HCT116 (cell line): ENCODE results near the gene DHRS13. TPM values are rescaled to one million over a fixed set of nuclear protein-coding genes. Genes with fewer than 3 reads are reported as not detected.

Source experiments
- ATAC-seq: fragments of 200-7000 bp; cut with Tn5 transposase; 2 replicates; pipeline ENCODE4 v1.9.1; 2020; ENCODE audit warnings: mild to moderate bottlenecking, moderate library complexity
- BruUV-seq: library from RNA; stranded (reverse); fragments of 400-500 nt; replicated peaks from 2 replicates; lab custom pipeline; 2021; lab: Mats Ljungman, UMichigan
- CTCF ChIA-PET: fragments of 300-600 bp; sonication (Branson Sonifier 250); formaldehyde crosslinking; loops from one replicate; lab custom pipeline; 2021; ENCODE audit warnings: antibody characterized with exemption; lab: Charles Lee
- POLR2A ChIA-PET: fragments of 300-600, 350-600 bp; sonication (Branson Sonifier 250); formaldehyde crosslinking; loops from one replicate; lab custom pipeline; 2021; ENCODE audit warnings: antibody characterized with exemption; lab: Charles Lee
- RAD21 ChIA-PET, 2 experiments: fragments of 300-600 bp; sonication (Branson Sonifier 250); formaldehyde crosslinking; loops; one replicate each; lab custom pipeline; 2023; ENCODE audit warnings: low total read pairs in 2 of 2; ENCODE audit not compliant: uncharacterized antibody in 2 of 2, unreplicated experiment in 2 of 2, low non-redundant PET in 1 of 2; lab: Charles Lee
- DNase-seq: peaks from one replicate; pipeline ENCODE4 v3.0.0-alpha.2; 2010; ENCODE audit warnings: low read depth, low spot score
- H2AFZ ChIP-seq: fragments of 200-600 bp; shearing (Covaris generic), sonication (generic); 2 replicates; pipeline ENCODE4 v1.6.1; 2017; ENCODE audit warnings: low read depth, mixed run types, mixed read lengths, antibody characterized with exemption, low read length; ENCODE audit not compliant: poor library complexity, severe bottlenecking
- H3K27ac ChIP-seq: 2 replicates; pipeline ENCODE4 v1.5.1; 2012; ENCODE audit warnings: low read depth, low read length
- H3K27me3 ChIP-seq: fragments of 200-600 bp; sonication (generic); 2 replicates; pipeline ENCODE4 v1.6.1; 2016; ENCODE audit warnings: mixed run types, low read length, mixed read lengths; ENCODE audit not compliant: insufficient read depth
- H3K36me3 ChIP-seq, 2 experiments: fragments of 200-500 bp in 1 of 2; fragments of 200-600 bp in 1 of 2; sonication (Bioruptor generic) in 1 of 2; sonication (generic) in 1 of 2; 2 replicates each; pipeline versions ENCODE4 v1.5.1 to v1.6.1; 2014 to 2016; ENCODE audit warnings: low read length in 2 of 2, inconsistent platforms in 1 of 2, mixed read lengths in 1 of 2, mixed run types in 1 of 2; ENCODE audit not compliant: insufficient read depth in 2 of 2, control insufficient read depth in 1 of 2
- H3K4me1 ChIP-seq, 2 experiments: fragments of 200-600 bp in 1 of 2; sonication (generic) in 1 of 2; 2 replicates each; pipeline versions ENCODE4 v1.5.1 to v1.6.1; 2012 to 2017; ENCODE audit warnings: low read length in 2 of 2, inconsistent platforms in 1 of 2, mild to moderate bottlenecking in 1 of 2, mixed read lengths in 1 of 2, mixed run types in 1 of 2, moderate library complexity in 1 of 2; ENCODE audit not compliant: insufficient read depth in 2 of 2, control insufficient read depth in 1 of 2
- H3K4me2 ChIP-seq: fragments of 200-600 bp; sonication (generic); 2 replicates; pipeline ENCODE4 v1.6.1; 2017; ENCODE audit warnings: mixed run types, low read length, mixed read lengths
- H3K4me3 ChIP-seq, 2 experiments: fragments of 200-600 bp in 1 of 2; sonication (generic) in 1 of 2; replicated peaks in 1 of 2; 2 replicates each; pipeline ENCODE4 v1.5.1; 2011 to 2016; ENCODE audit warnings: low read length in 2 of 2, control low read depth in 1 of 2, low read depth in 1 of 2, mild to moderate bottlenecking in 1 of 2, mixed read lengths in 1 of 2, mixed run types in 1 of 2
- H3K79me2 ChIP-seq: fragments of 200-600 bp; sonication (generic); 2 replicates; pipeline ENCODE4 v1.6.1; 2017; ENCODE audit warnings: mild to moderate bottlenecking, mixed run types, low read length, moderate library complexity, mixed read lengths; ENCODE audit not compliant: insufficient read depth
- H3K9ac ChIP-seq: fragments of 200-600 bp; sonication (generic); 2 replicates; pipeline ENCODE4 v1.6.1; 2016; ENCODE audit warnings: low read length, mixed read lengths
- H3K9me2 ChIP-seq: fragments of 200-600 bp; sonication (generic), shearing (Covaris generic); 2 replicates; pipeline ENCODE4 v1.6.1; 2017; ENCODE audit warnings: mixed run types, mild to moderate bottlenecking, moderate library complexity; ENCODE audit not compliant: insufficient read depth
- H3K9me3 ChIP-seq, 2 experiments: fragments of 200-500 bp in 1 of 2; fragments of 200-600 bp in 1 of 2; sonication (Bioruptor generic) in 1 of 2; sonication (generic) in 1 of 2; 2 replicates each; pipeline ENCODE4 v1.6.1; 2014 to 2017; ENCODE audit warnings: low read length in 2 of 2, mixed read lengths in 2 of 2, inconsistent platforms in 1 of 2, low read depth in 1 of 2, mild to moderate bottlenecking in 1 of 2, mixed run types in 1 of 2, moderate library complexity in 1 of 2; ENCODE audit not compliant: control insufficient read depth in 1 of 2, insufficient read depth in 1 of 2
- H4K20me1 ChIP-seq: fragments of 200-600 bp; sonication (generic), shearing (Covaris generic); 2 replicates; pipeline ENCODE4 v1.6.1; 2017; ENCODE audit warnings: mixed run types, mild to moderate bottlenecking, moderate library complexity; ENCODE audit not compliant: insufficient read depth
- CBX3 ChIP-seq: IDR thresholded peaks from 2 replicates; pipeline ENCODE4 v1.6.1; 2012; ENCODE audit warnings: low read depth
- EGR1 ChIP-seq: IDR thresholded peaks from 2 replicates; pipeline ENCODE4 v1.6.1; 2012; ENCODE audit warnings: low read depth
- EZH2 ChIP-seq: fragments of 200-600 bp; sonication (generic); IDR thresholded peaks from 2 replicates; pipeline ENCODE4 v1.6.1; 2017; ENCODE audit warnings: antibody characterized with exemption, mixed run types
- FOSL1 ChIP-seq: IDR thresholded peaks from 2 replicates; pipeline ENCODE4 v1.6.1; 2012; ENCODE audit warnings: low read depth
- JUND ChIP-seq: IDR thresholded peaks from 2 replicates; pipeline ENCODE4 v1.6.1; 2012
- POLR2A ChIP-seq: IDR thresholded peaks from 2 replicates; pipeline ENCODE4 v1.7.0; 2011; ENCODE audit warnings: borderline replicate concordance; ENCODE audit not compliant: insufficient read depth, insufficient read length; ENCODE audit errors: extremely low read depth
- POLR2AphosphoS5 ChIP-seq: IDR thresholded peaks from 2 replicates; pipeline ENCODE4 v1.6.1; 2011; ENCODE audit warnings: mild to moderate bottlenecking, low read depth, low read length, moderate library complexity
- RAD21 ChIP-seq: IDR thresholded peaks from 2 replicates; pipeline ENCODE4 v1.6.1; 2012; ENCODE audit warnings: low read depth, mild to moderate bottlenecking
- YY1 ChIP-seq: IDR thresholded peaks from 2 replicates; pipeline ENCODE4 v1.6.1; 2011; ENCODE audit warnings: low read length, low read depth, moderate library complexity, mild to moderate bottlenecking; ENCODE audit not compliant: insufficient replicate concordance; ENCODE audit errors: extremely low read depth
- ZNF274 ChIP-seq: fragments of 200-500 bp; sonication (Bioruptor generic); IDR thresholded peaks from 2 replicates; pipeline ENCODE4 v1.6.1; 2014; ENCODE audit warnings: mild to moderate bottlenecking, low read depth, low read length, inconsistent platforms
- intact Hi-C: fragments of 100-400 bp; cut with micrococcal nuclease; formaldehyde crosslinking; loops from 2 replicates; pipeline ENCODE4 v1.10.0; 2022
- total RNA-seq: library from RNA; stranded (reverse); gene quantifications from one replicate; pipeline ENCODE4 v1.2.1, GENCODE V29; 2021; ENCODE audit not compliant: unreplicated experiment

Gene DHRS13
- total RNA-seq, 1 experiment from 2014 or later: 13.5 TPM

- no peak overlapping the region for H2AFZ ChIP-seq
- POLR2A ChIA-PET: interaction anchor here (1.8 kb wide), 1 partner anchor 183 kb away, joined by 8 read pairs; the partner anchor contains the start of gene RPL23A
Observed at GRCh38 chr17:28901866-28902818, 737 bp downstream of the DHRS13 start.

More at GRCh38 chr17:28901866-28902818, 737 bp downstream of the DHRS13 start:
- intact Hi-C loops: loop anchor here (2.0 to 10.0 kb wide), 3 partner anchors 140 to 257 kb away; partner anchors contain the start of genes BLTP2 and TLCD1
- Histone ChIP-seq H3K9me2 (no peaks in the 10 kb centered on the region), H4K20me1 (no peaks in the 10 kb centered on the region), H3K4me3 (peak overlapping the region; percentile 70 to 84), H3K27me3 (no peaks in the 10 kb centered on the region), H3K79me2 (peaks cover 3% of the 10 kb centered on the region; the same call in 1 of the 2 replicates), H3K4me2 (peak overlapping the region; percentile 87), H3K27ac (peak overlapping the region; percentile 69), H3K4me1 (peaks cover 14 to 27% of the 10 kb centered on the region in 2 experiments; a peak in 3 of 4 replicates), H3K9me3 (no peaks in the 10 kb centered on the region), H3K9ac (peak overlapping the region; percentile 85), H3K36me3 (peaks cover 6 to 8% of the 10 kb centered on the region in 2 experiments; a peak in 1 of 4 replicates)
- DNase-seq (no peak), ATAC-seq (peak; percentile 32)
- TF ChIP-seq YY1 (no peak), RAD21 (no peak), FOSL1 (no peak), JUND (no peak), EZH2 (no peak), EGR1 (no peak), POLR2A (no peak), CBX3 (no peak), POLR2AphosphoS5 (no peak), ZNF274 (no peak)
- RAD21 ChIA-PET: interaction anchor here in 1 of 2 experiments (1.3 kb wide), 1 partner anchor 176 kb away, joined by 3 read pairs; the partner anchor contains the start of gene TLCD1
- CTCF ChIA-PET: interaction anchor here (1.0 to 1.9 kb wide), 5 partner anchors 23 to 175 kb away, joined by 3 to 10 read pairs (median 5); no protein-coding TSS in a partner anchor
- BruUV-seq: no TSS peak
